Measurements from ENCODE around the gene GLIS1. TPM values are rescaled to one million over a fixed set of nuclear protein-coding genes. Genes with fewer than 3 reads are reported as not detected.

Gene GLIS1
- total and polyA plus RNA-seq, 11 donors, result 0.06 to 0.35 (median 0.13) TPM; not detected in 6

GRCh38 chr1:53580009-53580400, 159.0 kb downstream of the GLIS1 start:
- no peak overlapping the region for H3K4me3 ChIP-seq
- intact Hi-C loops (cut with DNase I), result no loop called here
- DNase-seq (peak in 1 of 5 donors; percentile 24), ATAC-seq (no peak)
- TF ChIP-seq POLR2A (IDR thresholded peaks at IDR 0.05) (no peak), CTCF (IDR thresholded peaks at IDR 0.05) (no peak)
- H3K27ac ChIP-seq, result no peak overlapping the region
- no peaks in the 10 kb centered on the region for H3K36me3 ChIP-seq
- 89 to 96% (median 95%) methylated on average over 4 of the region's 4 CpGs for WGBS, 4 donors
- no peaks in the 10 kb centered on the region for H3K9me3 ChIP-seq
- peaks cover 0 to 4% (median 0%) of the 10 kb centered on the region in 12 donors for H3K4me1 ChIP-seq
- peaks cover 0 to 6% (median 0%) of the 10 kb centered on the region in 9 donors for H3K27me3 ChIP-seq

GRCh38 chr1:53579221-53580008, 159.5 kb downstream of the GLIS1 start:
- Histone ChIP-seq H3K4me3 (no peak overlapping the region), H3K27ac (no peak overlapping the region), H3K4me1 (no peaks in the 10 kb centered on the region), H3K27me3 (peaks cover 0 to 6% (median 0%) of the 10 kb centered on the region in 9 donors), H3K9me3 (no peaks in the 10 kb centered on the region), H3K36me3 (no peaks in the 10 kb centered on the region)
- ATAC-seq, result no peak
- intact Hi-C loops (cut with DNase I), result no loop called here
- 66 to 71% (median 69%) methylated on average over 12 to 16 of the region's 16 CpGs for WGBS, 4 donors
- no peak for TF ChIP-seq CTCF (IDR thresholded peaks at IDR 0.05)
- TF ChIP-seq POLR2A (IDR thresholded peaks at IDR 0.05), result no peak
- DNase-seq, result peak in 1 of 5 donors; percentile 33

- intact Hi-C loops (cut with DNase I), result no loop called here
- Histone ChIP-seq H3K9me3 (no peaks in the 10 kb centered on the region), H3K36me3 (no peaks in the 10 kb centered on the region), H3K27ac (no peak overlapping the region), H3K4me1 (no peaks in the 10 kb centered on the region), H3K27me3 (peaks cover 0 to 6% (median 0%) of the 10 kb centered on the region in 9 donors), H3K4me3 (no peak overlapping the region)
- 86 to 92% (median 90%) methylated on average over 3 of the region's 3 CpGs for WGBS, 4 donors
- ATAC-seq (no peak), DNase-seq (no peak)
- TF ChIP-seq CTCF (IDR thresholded peaks at IDR 0.05) (no peak), POLR2A (IDR thresholded peaks at IDR 0.05) (no peak)
Observed at GRCh38 chr1:53578358-53578757, 160.6 kb downstream of the GLIS1 start.

DNA sequence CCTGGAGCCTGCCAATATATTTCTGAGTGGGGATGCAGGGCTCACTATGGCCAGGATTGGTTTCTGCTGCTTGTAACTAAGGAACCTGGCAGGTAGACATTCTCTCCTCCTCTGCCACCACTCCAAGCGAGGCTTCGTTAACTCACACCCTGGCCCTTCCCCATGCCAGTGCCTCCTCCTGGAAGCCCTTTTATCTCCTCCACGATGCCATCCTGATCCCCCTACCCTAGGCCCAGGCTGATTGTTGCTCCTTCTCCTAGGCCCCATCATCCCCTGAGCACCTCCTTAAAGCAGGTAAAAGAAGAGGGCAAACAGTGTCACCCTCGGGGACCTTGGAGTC, 161.2 kb downstream of the GLIS1 start:
- no peak for ATAC-seq
- intact Hi-C loops (cut with DNase I), result no loop called here
- peak in 1 of 5 donors; percentile 3 for DNase-seq
- Histone ChIP-seq H3K27ac (no peak overlapping the region), H3K36me3 (no peaks in the 10 kb centered on the region), H3K27me3 (peaks cover 0 to 6% (median 0%) of the 10 kb centered on the region in 9 donors), H3K9me3 (no peaks in the 10 kb centered on the region), H3K4me3 (no peak overlapping the region), H3K4me1 (no peaks in the 10 kb centered on the region)
- 93 to 94% (median 93%) methylated on average over 4 of the region's 4 CpGs for WGBS, 4 donors
- no peak for TF ChIP-seq POLR2A (IDR thresholded peaks at IDR 0.05)
- TF ChIP-seq CTCF (IDR thresholded peaks at IDR 0.05), result no peak

Measured in heart left ventricle (tissue), 16 donors.